ENCODE measurements around the gene SIAE. TPM values are rescaled to one million over a fixed set of nuclear protein-coding genes. Genes with fewer than 3 reads are reported as not detected.

SIAE gene
- total and polyA plus RNA-seq, 3 experiments from 2014 or later = 0.85 to 5.2 (median 4.0) TPM

GRCh38 chr11:124622531-124623451 lies 50.7 kb downstream of the SIAE start, which contains the start of gene TBRG1:
Gene TBRG1, plus strand, starts transcription at chr11:124622864. Its CDS starts 220 bp downstream, at chr11:124623084.
- ChIA-PET CTCF (interaction anchor here (1.1 to 1.4 kb wide), 3 partner anchors 19 to 123 kb away, joined by 3 to 4 read pairs (median 3); no protein-coding TSS in a partner anchor), POLR2A (interaction anchor here (0.6 to 1.9 kb wide), 5 partner anchors 178 to 1982 kb away, joined by 3 to 6 read pairs (median 4); partner anchors contain the start of genes MSANTD2 and TMEM218)
- peaks cover 43 to 55% (median 48%) of the 10 kb centered on the region in 3 donors for H3K4me1 Mint-ChIP-seq
- H3K27ac ChIP-seq (ENCODE audit: low read depth, low read length) = peak within 1 kb of the TSS; percentile 90
- peaks cover 5 to 43% (median 7%) of the 10 kb centered on the region in 3 donors for H3K36me3 Mint-ChIP-seq
- peak within 1 kb of the TSS; percentile 71 for H3K4me3 ChIP-seq (ENCODE audit: low read length)
- peaks cover 34% of the 10 kb centered on the region for H3K4me1 ChIP-seq (ENCODE audit: insufficient read depth, low read length)
- H3K36me3 ChIP-seq (ENCODE audit: insufficient read depth, low read length) = peaks cover 26% of the 10 kb centered on the region
- H3K27me3 Mint-ChIP-seq = peaks cover 3 to 21% of the 10 kb centered on the region in 2 donors
- H3K27me3 ChIP-seq (ENCODE audit: insufficient read depth, low read length, poor library complexity, severe bottlenecking) = no peaks in the 10 kb centered on the region
- peak; percentile 80 to 91 (median 83) for DNase-seq
- H3K9me3 ChIP-seq (ENCODE audit: low read length) = no peaks in the 10 kb centered on the region
- H3K27ac Mint-ChIP-seq = peak within 1 kb of the TSS; percentile 94 to 100 (median 99)
- peak within 1 kb of the TSS; percentile 92 to 99 (median 99) for H3K4me3 Mint-ChIP-seq
- no peaks in the 10 kb centered on the region for H3K9me3 Mint-ChIP-seq

GRCh38 chr11:124618863-124619262 lies 54.7 kb downstream of the SIAE start:
- no peak overlapping the region for H3K27ac Mint-ChIP-seq
- CTCF ChIA-PET = no interaction called here
- no peak for DNase-seq
- H3K36me3 ChIP-seq (ENCODE audit: insufficient read depth, low read length) = no peaks in the 10 kb centered on the region
- H3K4me3 Mint-ChIP-seq = no peak overlapping the region
- POLR2A ChIA-PET = no interaction called here
- no peaks in the 10 kb centered on the region for H3K9me3 Mint-ChIP-seq
- H3K36me3 Mint-ChIP-seq = peaks cover 0 to 12% (median under 1%) of the 10 kb centered on the region in 3 donors
- peaks cover 10% of the 10 kb centered on the region for H3K4me1 ChIP-seq (ENCODE audit: insufficient read depth, low read length)
- no peaks in the 10 kb centered on the region for H3K27me3 ChIP-seq (ENCODE audit: insufficient read depth, low read length, poor library complexity, severe bottlenecking)
- H3K27ac ChIP-seq (ENCODE audit: low read depth, low read length) = no peak overlapping the region
- peaks cover 17 to 19% (median 18%) of the 10 kb centered on the region in 3 donors for H3K4me1 Mint-ChIP-seq
- H3K4me3 ChIP-seq (ENCODE audit: low read length) = no peak overlapping the region
- no peaks in the 10 kb centered on the region for H3K9me3 ChIP-seq (ENCODE audit: low read length)
- peaks cover 11 to 35% of the 10 kb centered on the region in 2 donors for H3K27me3 Mint-ChIP-seq

GRCh38 chr11:124612567-124613246 lies 60.8 kb downstream of the SIAE start:
- H3K36me3 ChIP-seq (ENCODE audit: insufficient read depth, low read length) = no peaks in the 10 kb centered on the region
- no peak overlapping the region for H3K4me3 ChIP-seq (ENCODE audit: low read length)
- ChIA-PET CTCF (no interaction called here), POLR2A (no interaction called here)
- peaks cover 3 to 7% (median 5%) of the 10 kb centered on the region in 3 donors for H3K4me1 Mint-ChIP-seq
- no peaks in the 10 kb centered on the region for H3K9me3 Mint-ChIP-seq
- no peaks in the 10 kb centered on the region for H3K9me3 ChIP-seq (ENCODE audit: low read length)
- no peaks in the 10 kb centered on the region for H3K4me1 ChIP-seq (ENCODE audit: insufficient read depth, low read length)
- peaks cover 8 to 19% of the 10 kb centered on the region in 2 donors for H3K27me3 Mint-ChIP-seq
- no peak for DNase-seq
- H3K27me3 ChIP-seq (ENCODE audit: insufficient read depth, low read length, poor library complexity, severe bottlenecking) = no peaks in the 10 kb centered on the region
- no peak overlapping the region for H3K27ac ChIP-seq (ENCODE audit: low read depth, low read length)
- peak overlapping the region in 2 of 8 donors; percentile 1 to 67 for H3K27ac Mint-ChIP-seq
- H3K36me3 Mint-ChIP-seq = no peaks in the 10 kb centered on the region
- no peak overlapping the region for H3K4me3 Mint-ChIP-seq

GRCh38 chr11:124612045-124612444 lies 61.5 kb downstream of the SIAE start:
- H3K36me3 Mint-ChIP-seq = no peaks in the 10 kb centered on the region
- no peaks in the 10 kb centered on the region for H3K9me3 ChIP-seq (ENCODE audit: low read length)
- no peaks in the 10 kb centered on the region for H3K36me3 ChIP-seq (ENCODE audit: insufficient read depth, low read length)
- no peak overlapping the region for H3K4me3 ChIP-seq (ENCODE audit: low read length)
- ChIA-PET POLR2A (no interaction called here), CTCF (no interaction called here)
- no peak overlapping the region for H3K27ac ChIP-seq (ENCODE audit: low read depth, low read length)
- no peaks in the 10 kb centered on the region for H3K27me3 ChIP-seq (ENCODE audit: insufficient read depth, low read length, poor library complexity, severe bottlenecking)
- H3K27me3 Mint-ChIP-seq = peaks cover 5 to 12% of the 10 kb centered on the region in 2 donors
- peaks cover 3 to 7% (median 5%) of the 10 kb centered on the region in 3 donors for H3K4me1 Mint-ChIP-seq
- H3K27ac Mint-ChIP-seq = peak overlapping the region in 1 of 8 donors; percentile 43
- H3K9me3 Mint-ChIP-seq = no peaks in the 10 kb centered on the region
- peak in 1 of 5 donors; percentile 17 for DNase-seq
- H3K4me1 ChIP-seq (ENCODE audit: insufficient read depth, low read length) = no peaks in the 10 kb centered on the region
- no peak overlapping the region for H3K4me3 Mint-ChIP-seq

GRCh38 chr11:124611064-124611463 lies 62.5 kb downstream of the SIAE start, which contains the start of gene PANX3:
Gene PANX3, plus strand, starts transcription at chr11:124611428. Its CDS starts 129 bp downstream, at chr11:124611557.
- Mint-ChIP-seq H3K27ac (peak within 1 kb of the TSS in 2 of 8 donors; percentile 9 to 43), H3K4me3 (no peak within 1 kb of the TSS), H3K4me1 (peaks cover 3 to 7% (median 5%) of the 10 kb centered on the region in 3 donors), H3K27me3 (peaks cover 5 to 12% of the 10 kb centered on the region in 2 donors), H3K9me3 (no peaks in the 10 kb centered on the region), H3K36me3 (no peaks in the 10 kb centered on the region)
- CTCF ChIA-PET = no interaction called here
- Histone ChIP-seq H3K36me3 (ENCODE audit: insufficient read depth, low read length) (no peaks in the 10 kb centered on the region), H3K27me3 (ENCODE audit: insufficient read depth, low read length, poor library complexity, severe bottlenecking) (no peaks in the 10 kb centered on the region), H3K4me3 (ENCODE audit: low read length) (no peak within 1 kb of the TSS), H3K4me1 (ENCODE audit: insufficient read depth, low read length) (no peaks in the 10 kb centered on the region), H3K27ac (ENCODE audit: low read depth, low read length) (no peak within 1 kb of the TSS), H3K9me3 (ENCODE audit: low read length) (no peaks in the 10 kb centered on the region)
- POLR2A ChIA-PET = no interaction called here
- no peak for DNase-seq

GRCh38 chr11:124610295-124610694 lies 63.2 kb downstream of the SIAE start:
- no peaks in the 10 kb centered on the region for H3K36me3 ChIP-seq (ENCODE audit: insufficient read depth, low read length)
- Mint-ChIP-seq H3K36me3 (no peaks in the 10 kb centered on the region), H3K27ac (no peak overlapping the region), H3K9me3 (no peaks in the 10 kb centered on the region), H3K4me1 (peaks cover 3 to 7% (median 5%) of the 10 kb centered on the region in 3 donors), H3K27me3 (peaks cover 7 to 11% of the 10 kb centered on the region in 2 donors), H3K4me3 (no peak overlapping the region)
- no peak overlapping the region for H3K27ac ChIP-seq (ENCODE audit: low read depth, low read length)
- H3K4me3 ChIP-seq (ENCODE audit: low read length) = no peak overlapping the region
- H3K9me3 ChIP-seq (ENCODE audit: low read length) = no peaks in the 10 kb centered on the region
- POLR2A ChIA-PET = no interaction called here
- no peak for DNase-seq
- H3K4me1 ChIP-seq (ENCODE audit: insufficient read depth, low read length) = no peaks in the 10 kb centered on the region
- CTCF ChIA-PET = no interaction called here
- H3K27me3 ChIP-seq (ENCODE audit: insufficient read depth, low read length, poor library complexity, severe bottlenecking) = no peaks in the 10 kb centered on the region

GRCh38 chr11:124608147-124608546 lies 65.4 kb downstream of the SIAE start:
- H3K9me3 Mint-ChIP-seq = no peaks in the 10 kb centered on the region
- H3K27ac ChIP-seq (ENCODE audit: low read depth, low read length) = no peak overlapping the region
- no peaks in the 10 kb centered on the region for H3K36me3 Mint-ChIP-seq
- H3K4me1 Mint-ChIP-seq = peaks cover 3 to 7% (median 5%) of the 10 kb centered on the region in 3 donors
- no peaks in the 10 kb centered on the region for H3K36me3 ChIP-seq (ENCODE audit: insufficient read depth, low read length)
- peaks cover 3 to 7% of the 10 kb centered on the region in 2 donors for H3K27me3 Mint-ChIP-seq
- ChIA-PET CTCF (no interaction called here), POLR2A (no interaction called here)
- H3K4me1 ChIP-seq (ENCODE audit: insufficient read depth, low read length) = no peaks in the 10 kb centered on the region
- no peak overlapping the region for H3K4me3 Mint-ChIP-seq
- no peaks in the 10 kb centered on the region for H3K27me3 ChIP-seq (ENCODE audit: insufficient read depth, low read length, poor library complexity, severe bottlenecking)
- no peak overlapping the region for H3K27ac Mint-ChIP-seq
- H3K9me3 ChIP-seq (ENCODE audit: low read length) = no peaks in the 10 kb centered on the region
- no peak overlapping the region for H3K4me3 ChIP-seq (ENCODE audit: low read length)
- DNase-seq = no peak

GRCh38 chr11:124605719-124606118 lies 67.8 kb downstream of the SIAE start:
- Histone ChIP-seq H3K9me3 (ENCODE audit: low read length) (no peaks in the 10 kb centered on the region), H3K4me1 (ENCODE audit: insufficient read depth, low read length) (no peaks in the 10 kb centered on the region), H3K27ac (ENCODE audit: low read depth, low read length) (no peak overlapping the region), H3K4me3 (ENCODE audit: low read length) (no peak overlapping the region), H3K36me3 (ENCODE audit: insufficient read depth, low read length) (no peaks in the 10 kb centered on the region), H3K27me3 (ENCODE audit: insufficient read depth, low read length, poor library complexity, severe bottlenecking) (no peaks in the 10 kb centered on the region)
- H3K27me3 Mint-ChIP-seq = peaks cover 8 to 20% of the 10 kb centered on the region in 2 donors
- ChIA-PET POLR2A (no interaction called here), CTCF (no interaction called here)
- H3K4me3 Mint-ChIP-seq = no peak overlapping the region
- no peak for DNase-seq
- H3K27ac Mint-ChIP-seq = no peak overlapping the region
- no peaks in the 10 kb centered on the region for H3K36me3 Mint-ChIP-seq
- H3K9me3 Mint-ChIP-seq = no peaks in the 10 kb centered on the region
- H3K4me1 Mint-ChIP-seq = no peaks in the 10 kb centered on the region
